HG03442 (cell line): ENCODE results near the gene SPDEF.

ENCODE experiments used
- ATAC-seq: cut with Tn5 transposase; IDR thresholded peaks from one replicate; pipeline ENCODE4 v1.9.1; 2021; ENCODE audit warnings: mild to moderate bottlenecking, moderate library complexity; ENCODE audit not compliant: unreplicated experiment

Gene SPDEF

DNA sequence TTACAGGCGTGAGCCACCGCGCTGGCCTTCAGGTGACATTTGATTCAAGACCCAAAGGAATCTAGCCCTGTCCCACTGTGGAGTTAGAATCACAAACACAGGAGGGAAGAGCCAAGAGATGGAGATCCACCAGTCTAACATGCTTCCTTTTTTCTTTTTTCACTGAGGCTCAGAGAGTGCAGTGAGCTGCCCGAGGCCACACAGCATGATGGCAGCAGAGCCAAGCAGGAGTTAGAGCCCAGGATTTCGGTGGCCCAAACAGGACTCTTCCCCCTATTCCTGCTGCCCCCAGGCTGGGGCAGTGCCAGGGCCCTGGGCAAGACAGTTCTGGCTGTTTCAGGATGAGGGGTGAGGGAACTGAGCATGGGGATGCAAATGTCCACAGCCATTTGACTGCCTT, 8.1 kb upstream of the SPDEF start:
- ATAC-seq = no peak

GRCh38 chr6:34563513-34563870, 7.4 kb upstream of the SPDEF start:
- ATAC-seq = no peak

DNA sequence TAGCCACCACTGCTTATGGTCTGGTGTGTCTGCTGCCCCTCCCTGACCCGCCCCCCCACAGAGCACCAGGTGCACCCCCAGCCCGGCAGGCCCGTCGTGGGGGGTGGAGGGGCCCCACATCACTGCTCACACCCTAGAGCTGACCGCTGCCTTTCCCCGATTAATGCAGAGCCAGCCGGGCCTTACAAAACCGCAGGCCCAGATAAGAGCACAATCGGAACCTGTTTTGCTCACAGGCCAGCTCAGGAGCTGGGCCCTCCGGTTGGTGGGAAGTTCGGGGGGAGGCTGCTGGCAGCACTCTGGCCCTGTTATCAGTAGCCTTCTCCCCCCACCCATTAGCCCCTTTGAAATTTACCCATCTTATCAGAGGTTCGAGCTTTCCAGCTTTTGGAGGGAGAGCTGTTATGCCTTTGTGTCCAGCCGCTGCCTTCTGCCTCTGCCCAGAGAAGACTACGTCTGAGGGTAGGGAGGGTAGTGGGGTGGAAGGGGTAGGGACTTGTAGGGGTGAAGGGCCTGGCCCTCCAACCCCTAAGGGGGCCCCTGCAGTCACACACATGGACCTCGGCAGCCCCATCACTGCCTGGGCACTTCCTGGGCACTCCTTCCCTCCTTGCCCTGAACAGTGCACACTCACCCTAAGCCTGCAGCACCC, 6.9 kb upstream of the SPDEF start:
- ATAC-seq = no peak

GRCh38 chr6:34562350-34562749, 6.2 kb upstream of the SPDEF start:
- no peak for ATAC-seq

DNA sequence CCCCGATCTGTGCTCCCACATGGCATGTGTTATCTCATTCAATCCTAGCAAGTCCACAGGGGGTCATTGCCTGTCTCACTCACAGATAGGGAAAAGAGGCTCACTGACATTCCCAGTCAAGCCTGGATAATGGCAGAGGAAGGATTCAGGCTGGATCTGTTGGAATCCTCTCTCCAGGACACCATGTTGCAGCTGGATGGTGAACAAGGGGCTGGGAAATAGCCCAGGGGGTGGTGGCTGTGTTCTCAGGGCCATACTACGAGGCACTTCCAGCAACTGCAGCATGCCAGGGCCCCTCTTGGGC, 5.0 kb upstream of the SPDEF start:
- no peak for ATAC-seq

DNA sequence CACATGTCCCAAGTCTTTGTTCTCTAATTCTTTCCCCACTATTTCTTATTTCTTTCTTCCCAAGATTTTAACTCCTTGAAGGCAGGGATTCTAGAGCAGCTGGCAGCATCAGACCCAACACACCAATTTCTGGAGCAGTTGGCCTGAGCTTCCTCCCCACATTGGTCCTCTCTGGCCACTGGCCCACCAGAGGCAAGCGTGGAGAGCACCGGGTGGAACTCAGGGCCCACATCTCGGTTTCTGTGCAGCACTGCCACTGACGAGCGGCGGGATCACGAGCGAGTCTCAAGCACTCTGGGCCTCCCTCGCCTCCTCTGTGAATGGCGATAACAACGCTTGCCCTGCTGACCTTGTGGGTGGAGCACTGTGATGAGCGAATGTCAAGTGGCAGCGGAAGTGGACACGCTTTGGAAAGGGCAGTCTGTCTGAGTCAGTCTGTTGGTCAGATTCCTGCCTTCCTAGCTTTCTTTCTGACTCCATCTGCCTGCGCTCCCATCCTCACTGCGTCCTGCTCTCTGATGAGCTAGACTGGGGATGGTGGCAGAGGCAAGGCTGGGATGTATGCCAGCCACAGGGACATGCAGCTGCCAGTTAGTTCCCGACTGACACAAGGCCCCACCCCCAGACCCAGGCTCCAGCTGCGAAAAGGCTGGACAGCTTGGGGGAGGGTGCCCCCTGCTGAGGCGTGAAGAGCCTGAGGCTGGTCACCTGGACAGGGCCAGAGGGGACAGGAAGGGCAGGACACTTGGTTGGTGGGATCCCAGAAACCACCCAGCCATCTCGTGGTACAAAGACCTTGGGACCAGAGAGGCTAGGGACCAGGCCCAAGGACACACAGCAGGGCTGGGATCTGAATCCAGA, 4.5 kb upstream of the SPDEF start:
- ATAC-seq = no peak

- no peak for ATAC-seq
These were observed 3.7 kb upstream of the SPDEF start for GRCh38 chr6:34559651-34560365.

DNA sequence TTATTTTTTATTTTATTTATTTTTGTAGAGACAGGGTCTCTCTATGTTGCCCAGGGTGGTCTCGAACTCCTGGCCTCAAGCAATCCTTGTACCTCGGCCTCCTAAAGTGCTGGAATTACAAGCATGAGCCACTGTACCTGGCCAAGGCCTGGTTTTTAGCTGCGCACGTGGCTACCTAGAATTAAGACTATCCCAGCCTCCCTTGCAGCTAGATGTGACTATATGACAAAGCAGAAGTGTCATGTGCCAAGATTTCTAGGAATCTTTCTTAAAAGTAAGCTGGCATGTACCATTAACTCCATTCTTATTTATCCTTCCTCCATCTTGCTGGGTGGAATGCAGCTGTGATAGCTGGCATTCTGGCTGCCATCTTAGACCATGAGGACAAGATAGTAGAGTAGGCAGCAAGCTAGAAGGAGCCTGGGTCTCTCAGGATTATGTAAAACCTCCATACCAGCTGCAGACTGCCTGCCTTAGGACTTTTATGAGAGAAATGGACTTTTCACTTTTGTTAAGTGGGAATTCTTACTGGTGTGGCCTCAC, 2.1 kb upstream of the SPDEF start:
- ATAC-seq = no peak

DNA sequence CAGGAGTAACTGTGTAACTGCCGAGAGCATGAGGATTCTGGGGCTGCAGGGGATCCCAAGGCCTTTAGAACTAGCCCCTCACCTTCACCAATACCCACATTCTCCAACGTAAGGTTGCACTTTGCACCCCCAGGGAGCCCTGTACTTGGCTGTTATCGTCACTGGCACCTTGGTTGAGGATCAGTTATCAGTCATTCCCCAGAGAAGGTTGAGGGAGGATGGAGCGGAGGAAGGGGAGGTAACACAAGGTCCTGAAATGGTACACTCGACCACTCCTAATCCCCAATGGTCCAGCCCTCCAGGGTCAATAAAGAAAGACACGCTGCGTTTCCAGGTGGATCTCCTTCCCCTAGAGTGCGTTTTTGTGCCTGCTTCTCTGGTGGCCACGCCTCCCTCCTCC, 1.1 kb upstream of the SPDEF start:
- no peak for ATAC-seq

DNA sequence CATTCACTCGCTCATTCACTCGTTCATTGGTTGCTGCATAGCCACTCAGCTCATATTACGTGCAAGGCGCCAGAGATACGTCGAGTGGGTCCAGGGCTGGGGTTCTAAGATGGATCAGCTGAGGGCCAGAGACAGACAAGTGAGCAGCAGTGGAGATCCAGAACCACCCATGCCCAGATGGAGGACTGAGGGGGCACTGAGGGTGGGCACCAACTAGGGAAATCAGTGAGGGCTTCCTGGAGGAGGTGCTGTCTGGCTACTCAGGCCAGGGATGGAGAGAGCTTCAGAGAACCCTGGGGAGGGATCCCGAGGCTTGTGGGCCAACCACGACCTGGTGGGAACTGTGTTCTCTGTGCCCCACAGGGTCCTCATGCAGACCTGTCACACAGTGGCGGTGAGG, 364 bp upstream of the SPDEF start:
- no peak for ATAC-seq

- no peak for ATAC-seq
These were observed 801 bp downstream of the SPDEF start for GRCh38 chr6:34555328-34555727.

DNA sequence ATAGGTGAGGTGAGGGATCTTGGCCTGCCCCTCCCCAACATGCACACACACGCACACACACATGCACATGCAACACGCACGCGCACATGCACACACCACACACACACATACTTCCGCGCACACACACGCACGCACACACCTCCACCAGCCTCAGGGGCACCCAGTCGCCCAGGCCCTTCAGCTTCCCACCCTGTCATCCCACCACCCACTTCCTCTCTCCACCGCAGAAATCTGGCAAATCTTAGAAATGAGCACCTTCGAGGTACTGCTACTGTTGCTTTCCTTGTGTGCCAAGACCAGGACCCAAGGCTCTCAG, 1.2 kb downstream of the SPDEF start:
- ATAC-seq = no peak

DNA sequence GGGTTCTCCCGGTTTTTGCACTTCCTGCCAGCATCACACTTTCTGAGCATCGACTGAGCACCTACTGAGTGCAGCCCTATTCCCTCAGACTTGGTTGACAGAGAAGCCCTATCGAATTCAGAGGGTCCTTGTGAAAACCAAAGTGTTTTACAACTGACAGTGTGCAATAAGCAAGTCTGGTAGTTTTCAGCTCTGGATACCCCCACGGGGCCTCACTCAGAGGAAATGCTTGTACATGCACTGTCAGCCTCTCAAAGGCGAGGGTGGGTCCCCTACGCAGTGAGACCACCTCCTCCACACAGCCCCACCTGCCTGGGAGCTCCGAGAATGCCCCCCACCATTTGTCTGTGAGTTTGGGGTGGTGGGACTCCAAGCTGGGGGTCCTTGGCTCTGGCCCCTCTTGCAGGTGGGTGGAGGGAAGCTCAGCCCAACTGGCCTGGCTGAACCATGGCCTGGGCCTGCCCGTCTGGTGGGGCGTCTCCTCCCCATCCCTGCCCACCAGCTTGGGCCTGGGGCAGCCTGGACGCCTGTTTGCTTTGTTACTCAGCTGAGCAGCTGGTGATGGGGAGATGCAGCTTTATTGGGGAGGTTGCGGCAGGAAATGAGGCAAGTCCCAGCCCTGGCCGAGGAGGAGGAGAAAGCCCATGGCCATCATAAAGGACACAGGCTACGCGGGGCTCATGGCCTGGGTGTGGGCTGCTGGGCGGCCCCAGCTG, 1.7 kb downstream of the SPDEF start:
- ATAC-seq = no peak

- no peak for ATAC-seq
These were observed 2.4 kb downstream of the SPDEF start for GRCh38 chr6:34553750-34554149.

DNA sequence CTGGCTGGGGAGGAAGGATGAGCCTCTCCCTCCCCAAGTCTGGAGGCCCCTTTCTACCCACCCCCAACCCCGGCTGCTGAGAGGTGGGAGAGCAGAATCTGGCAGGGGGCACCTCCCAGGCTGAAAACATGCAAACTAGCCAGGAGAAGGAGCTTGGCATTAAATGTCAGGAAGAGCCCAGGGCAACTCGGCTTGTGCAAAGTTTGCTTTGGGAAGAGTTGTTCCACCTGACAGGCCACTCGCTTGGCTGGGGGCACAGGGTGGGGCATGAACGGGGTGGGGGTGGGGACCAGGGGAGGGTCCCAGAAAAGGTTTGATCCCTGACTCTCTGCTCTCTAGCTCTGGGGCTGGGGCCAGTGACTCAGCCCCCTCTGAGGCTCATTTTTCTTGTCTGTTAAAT, 3.0 kb downstream of the SPDEF start:
- no peak for ATAC-seq

DNA sequence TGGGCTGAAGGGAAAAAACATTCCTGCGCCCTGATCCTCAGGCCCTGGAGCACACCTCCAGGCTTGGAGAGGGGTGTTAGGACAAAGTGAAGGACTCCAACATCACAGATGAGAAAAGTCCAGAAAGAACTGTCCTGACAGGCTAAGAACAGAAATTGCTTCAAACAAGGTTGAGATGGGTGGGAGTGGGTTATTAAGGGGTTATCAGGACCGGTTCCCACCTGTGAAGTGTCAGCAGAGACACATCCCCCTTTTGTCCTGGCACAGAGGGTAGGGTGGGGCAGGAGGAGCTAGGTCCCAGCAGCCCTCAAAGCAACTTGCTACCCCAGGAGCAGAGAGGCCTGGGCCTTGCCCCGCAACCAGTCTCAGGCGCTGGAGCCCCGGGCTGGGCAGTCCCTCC, 3.5 kb downstream of the SPDEF start:
- ATAC-seq = no peak

DNA sequence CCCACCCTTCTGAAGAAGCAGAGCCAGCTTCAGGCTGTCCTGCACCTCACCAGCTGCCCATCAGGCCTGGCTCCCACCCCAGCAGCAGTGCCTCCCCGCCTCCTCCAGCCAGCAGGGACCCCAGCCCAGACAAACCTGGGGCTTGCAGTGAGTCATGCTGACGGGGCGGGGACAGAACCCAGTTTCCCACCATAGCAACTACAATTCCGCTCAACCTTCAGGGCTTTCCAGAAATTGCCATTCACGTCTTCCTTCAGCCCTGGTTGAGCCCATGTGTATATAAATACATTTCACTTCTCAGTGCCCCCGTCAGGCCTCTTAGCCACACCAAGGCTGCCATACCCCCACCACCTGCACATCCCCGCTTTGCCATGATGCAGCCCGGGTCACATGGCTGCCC, 4.4 kb downstream of the SPDEF start:
- ATAC-seq = no peak

DNA sequence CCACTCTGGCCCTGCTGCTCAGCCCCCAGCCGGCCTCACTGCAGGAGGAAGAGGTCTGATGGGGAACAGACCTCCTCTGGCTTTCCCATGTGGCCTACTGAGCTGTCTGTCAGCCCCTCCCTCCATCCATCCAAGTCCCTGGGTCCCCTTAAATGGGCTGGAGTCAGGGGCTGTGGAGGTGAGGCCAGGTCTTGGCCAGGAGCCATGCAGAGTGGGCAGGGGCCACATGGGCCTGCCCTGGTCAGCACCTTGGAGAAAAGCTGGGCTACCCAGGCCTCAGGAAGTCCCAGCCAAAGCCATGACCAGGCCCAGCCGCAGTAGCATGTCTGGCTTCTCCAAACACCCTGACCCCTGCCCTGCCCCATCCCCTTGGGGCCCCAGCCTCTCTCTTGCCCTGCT, 6.3 kb downstream of the SPDEF start:
- no peak for ATAC-seq

- no peak for ATAC-seq
These were observed 6.9 kb downstream of the SPDEF start for GRCh38 chr6:34549026-34549803.

- ATAC-seq = no peak
These were observed 8.2 kb downstream of the SPDEF start for GRCh38 chr6:34547701-34548644.
